GM21515 (cell line): Measurements from ENCODE around the gene TBX3.
"Not testable (repeated sequence)": the region's sequence is repeated elsewhere in the genome, so short reads cannot be mapped to it uniquely, and the experiment has no call there.

Source experiments
- ATAC-seq: cut with Tn5 transposase; IDR thresholded peaks from one replicate; pipeline ENCODE4 v1.9.1; 2021; ENCODE audit not compliant: unreplicated experiment

The TBX3 gene

DNA sequence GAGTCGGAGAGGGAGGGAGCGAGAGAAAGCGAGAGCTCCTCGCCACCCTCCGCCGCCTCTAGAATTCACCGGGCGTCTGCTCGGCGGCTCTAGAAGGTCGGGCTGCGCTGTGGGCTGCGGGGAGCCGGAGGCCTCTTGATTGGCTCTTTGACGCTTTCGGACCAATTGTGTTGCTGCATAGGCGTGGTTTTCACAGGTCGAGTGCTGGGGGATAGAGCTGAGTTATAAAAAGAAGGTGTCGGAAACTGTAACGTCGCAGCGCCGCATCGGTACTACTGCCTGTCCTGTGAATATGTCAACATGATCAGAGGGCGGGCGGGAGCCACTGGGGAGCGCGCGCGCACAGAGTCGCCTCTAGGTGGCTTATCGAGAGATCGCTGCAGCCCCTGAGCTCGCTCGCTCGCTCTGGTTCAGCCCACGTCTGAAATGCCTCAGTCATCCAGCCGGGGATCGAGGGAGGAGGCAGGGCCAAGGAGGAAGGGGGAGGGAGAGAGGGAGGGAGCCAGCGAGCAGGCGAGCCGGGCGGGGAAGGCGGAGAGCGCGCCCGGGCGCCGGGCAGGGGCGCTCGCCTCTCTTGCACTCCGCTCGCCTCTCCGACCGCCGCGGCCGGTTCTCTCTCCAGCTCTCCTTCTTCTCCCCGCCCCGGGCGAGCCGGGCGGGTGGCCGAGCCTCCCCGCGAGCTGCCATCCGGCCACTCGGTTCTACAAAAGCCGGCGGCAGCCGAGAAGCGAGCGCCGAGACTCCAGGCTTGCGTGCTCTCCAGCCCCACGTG lies at the start of gene TBX3:
Gene TBX3, minus strand, starts transcription at position 78 of the 772 bp plus-strand sequence. CDS start 975 bp downstream, outside the sequence.
- no peak for ATAC-seq

- ATAC-seq = no peak
These were observed 48.6 kb upstream of the TBX3 start for GRCh38 chr12:114732426-114733030.

DNA sequence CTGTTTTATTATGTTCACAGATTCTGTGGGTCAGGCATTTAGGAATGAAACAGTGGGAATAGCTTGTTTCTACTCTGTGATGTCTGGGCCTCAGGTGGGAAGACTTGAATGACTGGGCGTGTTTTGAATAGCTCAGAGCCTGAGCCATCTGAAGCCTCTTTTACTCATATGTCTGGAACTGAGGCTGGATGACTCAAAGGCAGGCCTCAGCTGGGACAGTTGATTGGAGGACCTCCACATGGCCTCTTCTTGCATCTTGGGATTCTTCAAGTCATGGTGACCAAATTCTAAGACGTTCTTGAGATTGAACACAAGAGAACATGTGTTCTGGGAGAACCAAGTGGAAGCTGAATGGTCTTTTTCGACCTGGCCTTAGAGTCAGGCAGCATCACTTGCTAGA lies 45.8 kb upstream of the TBX3 start:
- no peak for ATAC-seq

GRCh38 chr12:114726092-114726710 lies 42.2 kb upstream of the TBX3 start:
- no peak for ATAC-seq

GRCh38 chr12:114722176-114722575 lies 38.2 kb upstream of the TBX3 start:
- ATAC-seq = not testable (repeated sequence)

DNA sequence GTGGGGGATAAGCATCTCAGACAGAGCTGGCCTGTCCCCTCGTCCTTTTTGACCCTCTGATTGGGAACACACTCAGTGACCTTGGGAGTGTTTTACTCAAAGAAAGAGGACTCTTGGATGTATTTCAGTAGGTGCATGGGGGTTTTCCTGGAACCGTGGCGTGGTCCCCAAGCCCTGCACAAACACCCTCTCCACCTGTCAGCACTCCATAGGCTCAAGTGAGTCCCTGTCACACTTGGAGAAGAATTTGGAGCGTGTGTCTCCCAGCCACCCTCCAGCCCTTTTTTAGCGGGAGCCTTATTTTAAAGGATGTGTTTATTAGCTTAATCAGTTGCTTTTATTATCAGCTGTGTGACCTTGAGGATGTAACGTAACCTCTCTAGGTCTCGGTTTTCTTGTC lies 37.3 kb upstream of the TBX3 start:
- ATAC-seq = no peak

GRCh38 chr12:114713466-114714215 lies 29.7 kb upstream of the TBX3 start:
- no peak for ATAC-seq

GRCh38 chr12:114711689-114712152 lies 27.7 kb upstream of the TBX3 start:
- no peak for ATAC-seq

DNA sequence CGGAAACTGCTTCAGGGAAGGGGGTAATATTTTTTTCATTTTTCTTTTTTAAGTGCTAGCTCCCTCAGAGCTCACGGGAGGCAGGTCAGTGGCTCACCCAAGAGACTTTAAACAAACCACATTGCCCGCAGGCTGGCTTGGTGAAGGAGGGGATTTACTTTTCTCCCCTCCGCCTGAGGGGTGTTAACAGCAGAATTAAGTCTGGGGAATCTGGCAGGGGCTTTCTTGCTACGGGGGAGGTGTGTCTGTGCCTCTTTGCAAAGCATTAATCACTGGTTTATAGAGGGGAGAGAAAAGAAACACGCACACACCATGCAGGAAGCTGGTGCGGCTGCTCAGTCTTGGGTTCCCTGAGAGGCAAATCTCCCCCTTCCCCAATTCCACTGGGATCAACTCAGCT lies 26.2 kb upstream of the TBX3 start:
- ATAC-seq = no peak

- ATAC-seq = no peak
These were observed 25.1 kb upstream of the TBX3 start for GRCh38 chr12:114709112-114709511.

- not testable (repeated sequence) for ATAC-seq
These were observed 24.6 kb upstream of the TBX3 start for GRCh38 chr12:114708598-114708997.

GRCh38 chr12:114704096-114704495 lies 20.1 kb upstream of the TBX3 start:
- ATAC-seq = no peak

DNA sequence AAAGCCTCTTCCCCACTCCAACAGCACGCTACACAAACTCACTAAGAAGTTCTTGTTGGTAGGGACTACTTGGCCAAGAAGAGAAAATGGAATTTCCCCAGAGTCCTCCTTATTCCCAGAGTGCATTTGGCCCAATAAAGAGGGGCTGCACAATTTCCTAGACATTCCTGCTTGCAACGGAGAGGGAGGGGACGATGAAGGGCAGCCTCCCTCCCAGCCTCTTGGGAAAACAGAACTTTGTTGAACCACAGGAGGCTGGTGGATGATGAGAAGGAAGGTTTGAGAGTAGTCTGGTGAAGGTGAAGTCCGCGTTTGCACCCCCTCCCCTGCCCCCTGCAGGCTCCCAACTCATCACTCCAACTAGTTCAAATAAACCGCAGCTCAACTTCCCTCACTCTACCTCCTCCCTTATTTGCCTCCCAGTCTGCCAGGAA lies 19.1 kb upstream of the TBX3 start:
- ATAC-seq = no peak

DNA sequence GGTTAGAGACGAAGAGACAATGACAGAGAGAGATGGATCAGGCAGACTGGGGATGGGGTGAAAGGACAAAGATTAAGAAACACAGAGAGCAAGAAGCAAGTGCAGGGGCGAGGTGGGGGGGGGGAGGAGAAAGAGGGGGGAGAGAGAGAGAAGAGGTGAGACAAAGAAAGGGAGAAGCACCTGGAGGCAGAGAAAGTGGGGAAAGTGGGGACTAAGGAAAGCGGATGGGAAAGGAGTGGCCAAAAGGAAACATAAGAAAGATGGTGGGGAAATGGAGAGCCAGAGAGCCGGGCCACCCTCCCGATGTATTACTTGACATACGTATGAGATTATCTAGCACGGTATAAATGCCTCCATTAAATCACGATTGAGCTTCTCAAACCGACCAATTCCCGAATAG lies 18.5 kb upstream of the TBX3 start:
- no peak for ATAC-seq

GRCh38 chr12:114701553-114701952 lies 17.6 kb upstream of the TBX3 start:
- ATAC-seq = no peak

GRCh38 chr12:114701104-114701414 lies 17.1 kb upstream of the TBX3 start:
- ATAC-seq = no peak

DNA sequence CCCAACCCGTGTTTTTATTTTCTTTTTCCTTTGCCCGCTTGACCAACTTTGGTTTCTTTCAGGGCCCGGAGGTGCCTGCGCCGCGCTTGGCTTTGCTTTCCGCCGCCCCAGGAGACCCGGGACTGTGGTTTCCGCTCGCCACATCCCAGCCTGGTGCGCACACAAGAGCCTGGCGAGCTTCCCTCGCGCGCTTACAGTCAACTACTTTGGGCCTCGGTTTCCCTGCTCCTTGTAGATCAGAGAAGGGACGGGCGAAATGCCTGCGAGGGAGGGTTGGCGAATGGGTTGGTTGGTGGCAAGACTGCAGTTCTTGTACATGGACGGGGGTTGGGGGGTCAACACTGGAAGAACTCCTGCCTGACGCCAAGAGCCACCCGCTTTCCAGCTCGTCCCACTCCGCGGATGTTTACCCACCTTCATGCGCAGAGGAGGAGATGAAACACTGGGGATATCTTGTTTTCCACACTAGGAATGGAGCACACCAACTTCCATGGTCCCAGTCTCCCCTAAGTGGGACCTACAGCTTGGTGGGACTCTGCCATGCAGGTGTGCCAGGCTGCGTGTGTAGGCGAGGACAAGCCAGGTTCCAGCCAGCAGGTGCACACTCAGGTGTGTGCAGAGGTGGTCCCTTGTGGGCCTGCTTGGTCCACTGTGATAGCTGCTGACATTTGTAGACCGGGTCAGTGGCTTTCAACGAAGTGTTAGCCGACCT lies 16.6 kb upstream of the TBX3 start:
- no peak for ATAC-seq

DNA sequence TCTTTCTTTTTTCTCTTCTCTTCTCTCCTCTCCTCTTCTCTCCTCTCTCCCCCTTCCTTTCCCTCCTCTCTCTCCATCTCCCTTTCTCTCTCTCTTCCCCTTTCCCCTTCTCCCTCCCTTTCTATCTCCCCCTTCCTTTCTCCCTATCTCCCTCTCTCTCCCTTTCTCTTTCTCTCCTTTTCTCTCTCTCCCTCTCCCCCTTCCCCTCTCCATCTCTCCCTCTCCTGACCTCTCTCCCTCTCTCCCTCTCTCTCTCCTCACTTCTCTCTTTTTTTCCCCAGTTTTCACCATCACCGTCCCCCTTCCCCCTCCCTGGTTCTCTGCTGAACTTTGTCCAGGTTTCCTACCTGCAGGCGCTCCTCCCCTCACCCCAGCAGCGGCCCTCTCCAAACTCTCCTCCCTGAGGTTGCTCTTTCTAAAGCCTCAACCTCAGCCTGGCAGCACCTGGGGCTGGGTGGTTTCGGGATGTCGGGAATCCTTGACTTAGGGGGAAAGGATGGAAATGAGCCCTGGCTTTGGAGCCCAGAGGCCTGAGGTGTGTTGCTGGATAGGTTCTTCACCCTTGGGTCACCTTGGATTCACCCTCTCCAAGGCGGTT lies 14.7 kb upstream of the TBX3 start:
- no peak for ATAC-seq

DNA sequence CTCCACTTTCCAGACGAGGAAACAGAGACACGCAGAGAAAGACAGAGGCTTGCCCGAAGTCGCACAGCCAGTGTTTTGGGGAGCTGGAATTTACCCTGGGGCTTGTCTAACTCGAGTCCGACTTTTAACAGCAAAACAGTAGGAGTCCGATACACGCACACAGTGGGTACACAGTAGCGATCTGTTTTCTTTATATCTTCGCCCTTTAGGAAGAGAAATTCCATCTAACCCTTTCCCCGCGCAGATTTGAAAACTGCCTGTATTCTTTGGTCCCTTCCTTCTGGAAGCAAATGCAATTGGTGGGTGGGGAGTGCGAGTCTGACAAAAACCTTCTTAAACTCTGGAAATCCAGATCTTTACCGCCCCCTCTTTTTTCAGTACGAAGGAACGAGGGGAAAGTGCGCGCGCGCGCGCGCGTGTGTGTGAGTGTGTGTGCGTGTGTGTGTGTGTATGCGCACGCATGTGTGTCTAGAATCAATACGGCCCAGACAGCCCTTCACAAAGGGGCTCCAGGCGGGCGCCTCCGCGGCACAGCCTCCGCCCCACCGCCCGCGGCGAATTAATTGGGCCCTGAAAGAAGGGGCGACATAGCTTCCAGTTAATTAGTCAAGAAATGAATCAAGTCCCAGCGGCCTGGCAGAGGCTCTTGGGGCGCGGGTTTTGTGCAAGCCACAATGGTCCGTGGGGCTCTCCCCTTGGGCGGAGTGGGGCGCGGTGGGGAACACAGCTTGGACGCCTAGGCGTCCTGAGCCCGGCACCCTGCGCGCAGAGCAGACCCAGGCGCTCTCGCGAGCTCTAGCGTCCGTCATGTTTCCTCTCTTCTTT lies 14.0 kb upstream of the TBX3 start:
- ATAC-seq = no peak
